AG09319 (cell line): ENCODE results near the gene LOXHD1.

Experiments
- DNase-seq: peaks from one replicate; pipeline ENCODE4 v3.0.0-alpha.2; 2010; ENCODE audit warnings: low read depth; ENCODE audit errors: extremely low read depth
- TF ChIP-seq, protein P1 (sequence below): IDR thresholded peaks from 2 replicates; pipeline ENCODE4 v1.5.1; 2011; ENCODE audit warnings: low read depth, mild to moderate bottlenecking, inconsistent platforms, low read length, moderate library complexity

LOXHD1 gene

DNA sequence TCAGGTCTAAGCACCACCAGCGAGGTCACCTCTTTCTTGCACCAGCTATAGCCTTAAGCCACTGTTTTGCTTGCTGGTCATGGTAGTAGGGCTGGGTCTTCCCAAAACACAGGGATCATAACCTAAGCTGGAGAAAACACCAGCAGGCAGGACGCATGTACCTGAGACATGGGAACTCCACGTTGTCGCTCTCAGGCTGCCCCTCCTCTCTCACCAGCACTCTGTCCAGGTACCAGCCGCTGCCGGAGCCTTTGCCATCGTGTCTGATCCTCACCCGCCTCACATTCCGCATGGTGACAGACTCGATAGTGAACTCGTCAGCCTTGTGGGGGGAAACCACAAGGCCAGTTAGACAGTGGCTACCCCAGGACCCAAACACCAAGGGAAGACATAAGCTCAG lies 79.5 kb downstream of the LOXHD1 start:
- TF ChIP-seq, protein P1, sequence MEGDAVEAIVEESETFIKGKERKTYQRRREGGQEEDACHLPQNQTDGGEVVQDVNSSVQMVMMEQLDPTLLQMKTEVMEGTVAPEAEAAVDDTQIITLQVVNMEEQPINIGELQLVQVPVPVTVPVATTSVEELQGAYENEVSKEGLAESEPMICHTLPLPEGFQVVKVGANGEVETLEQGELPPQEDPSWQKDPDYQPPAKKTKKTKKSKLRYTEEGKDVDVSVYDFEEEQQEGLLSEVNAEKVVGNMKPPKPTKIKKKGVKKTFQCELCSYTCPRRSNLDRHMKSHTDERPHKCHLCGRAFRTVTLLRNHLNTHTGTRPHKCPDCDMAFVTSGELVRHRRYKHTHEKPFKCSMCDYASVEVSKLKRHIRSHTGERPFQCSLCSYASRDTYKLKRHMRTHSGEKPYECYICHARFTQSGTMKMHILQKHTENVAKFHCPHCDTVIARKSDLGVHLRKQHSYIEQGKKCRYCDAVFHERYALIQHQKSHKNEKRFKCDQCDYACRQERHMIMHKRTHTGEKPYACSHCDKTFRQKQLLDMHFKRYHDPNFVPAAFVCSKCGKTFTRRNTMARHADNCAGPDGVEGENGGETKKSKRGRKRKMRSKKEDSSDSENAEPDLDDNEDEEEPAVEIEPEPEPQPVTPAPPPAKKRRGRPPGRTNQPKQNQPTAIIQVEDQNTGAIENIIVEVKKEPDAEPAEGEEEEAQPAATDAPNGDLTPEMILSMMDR: no peak
- no peak for DNase-seq

DNA sequence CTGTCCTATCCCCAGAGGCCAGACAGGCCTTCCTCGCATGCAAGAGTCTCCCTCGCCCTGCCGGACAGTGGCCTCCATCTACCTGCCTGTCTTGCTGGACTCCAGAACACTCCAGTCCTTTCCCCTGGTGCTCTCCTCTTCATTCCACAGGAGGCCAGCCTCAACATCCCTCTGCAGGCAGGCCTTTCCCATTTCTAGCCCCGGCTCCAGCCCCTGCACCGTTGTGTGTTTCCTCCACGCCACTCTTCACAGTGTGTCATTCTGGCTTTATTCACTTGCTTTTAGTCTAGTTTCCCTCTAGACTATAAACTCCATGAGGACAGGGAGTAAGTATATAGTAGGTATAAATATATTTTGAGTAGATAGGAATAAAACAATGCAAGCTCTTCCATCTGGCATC lies 81.2 kb downstream of the LOXHD1 start:
- TF ChIP-seq, protein P1: no peak
- DNase-seq: no peak

DNA sequence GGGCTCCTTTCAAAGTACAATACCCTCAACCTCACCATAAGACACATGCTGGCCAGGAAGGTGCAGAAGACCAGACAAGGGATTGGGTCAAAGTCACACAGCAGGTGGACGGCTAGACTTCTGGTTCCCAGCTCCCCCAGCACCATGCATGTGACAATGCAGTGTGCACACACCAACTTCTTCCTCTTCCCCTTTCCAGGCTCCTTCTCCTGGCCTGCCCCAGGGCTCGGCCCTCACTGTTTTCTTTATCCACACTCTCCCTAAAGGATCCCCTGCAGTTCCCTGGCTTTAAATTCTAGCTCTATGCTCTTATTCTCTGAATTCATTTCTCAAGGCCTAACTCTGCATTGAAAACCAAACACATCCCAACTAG lies 82.3 kb downstream of the LOXHD1 start:
- TF ChIP-seq, protein P1: no peak
- DNase-seq: no peak

DNA sequence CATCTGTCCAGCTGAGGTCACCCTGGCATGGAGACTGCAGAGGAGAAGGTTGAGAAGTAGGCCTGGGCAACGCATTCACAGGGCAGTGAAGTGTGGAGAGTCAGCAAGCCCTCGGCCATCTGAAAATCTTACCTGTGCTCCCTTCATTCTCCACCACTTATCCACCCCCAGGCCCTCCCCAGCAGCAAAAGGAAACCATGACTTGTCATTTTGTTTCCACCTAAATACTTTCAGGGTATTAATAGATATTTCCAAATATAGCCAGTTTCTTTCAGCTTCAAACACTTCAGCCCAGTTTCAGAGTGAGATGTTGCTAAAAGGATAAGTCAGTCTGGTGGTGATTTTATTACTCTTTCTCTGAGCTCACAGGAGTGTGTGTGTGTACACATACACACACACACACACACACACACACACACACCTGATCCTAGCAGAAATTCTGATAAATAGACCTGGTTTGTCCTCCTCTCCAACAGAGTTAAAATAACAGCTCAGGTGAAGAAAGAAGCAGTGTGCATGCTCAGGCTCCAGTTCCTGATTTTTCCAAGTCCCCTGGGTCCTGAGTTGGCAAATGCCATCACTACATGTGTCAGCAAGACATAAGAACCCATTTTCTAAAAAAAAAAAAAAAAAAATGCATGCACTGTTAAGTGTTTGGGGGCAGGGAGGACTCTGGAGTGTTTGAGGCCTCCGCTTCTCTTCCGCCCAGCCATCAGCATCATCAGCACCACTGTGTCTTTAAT lies 82.8 kb downstream of the LOXHD1 start:
- DNase-seq: no peak
- TF ChIP-seq, protein P1: no peak

DNA sequence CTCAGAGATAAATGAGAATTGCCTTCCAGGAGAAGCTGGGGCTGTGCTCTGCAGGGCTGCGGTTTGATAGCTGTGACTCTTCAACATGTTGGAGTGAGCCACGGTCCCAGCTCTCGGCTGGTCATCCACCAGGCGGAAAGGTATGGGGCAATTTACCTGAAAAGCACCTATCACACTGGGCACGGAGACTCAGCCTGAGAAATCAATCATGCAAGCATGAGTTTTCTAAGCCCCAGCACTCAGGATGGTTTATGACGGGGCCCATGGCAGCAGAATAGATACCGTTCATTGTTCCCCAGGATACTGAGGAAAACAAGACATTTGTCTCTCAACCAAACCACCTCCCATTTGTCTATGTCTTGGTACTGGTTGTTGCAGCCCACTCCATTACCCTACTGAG lies 83.9 kb downstream of the LOXHD1 start:
- TF ChIP-seq, protein P1: no peak
- no peak for DNase-seq

DNA sequence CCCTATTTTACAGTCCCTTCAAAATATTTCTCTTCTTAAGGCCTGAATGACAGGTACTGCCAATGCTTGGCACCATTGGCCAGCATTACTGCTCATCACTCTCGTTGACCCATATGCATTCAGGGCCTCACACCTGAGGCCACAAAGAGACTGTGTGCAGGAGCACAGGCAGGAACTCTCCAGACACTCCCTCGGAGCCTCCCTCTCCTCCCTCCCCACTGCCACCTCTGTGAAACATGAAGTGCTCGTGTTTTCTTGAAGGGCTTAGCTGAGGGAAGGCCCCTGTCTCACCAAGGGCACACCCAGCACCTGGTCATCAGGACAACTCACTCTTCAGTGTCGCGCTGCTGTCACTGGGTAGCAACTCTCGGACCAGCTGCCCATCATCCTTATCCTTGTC lies 85.3 kb downstream of the LOXHD1 start:
- TF ChIP-seq, protein P1: no peak
- DNase-seq: no peak

DNA sequence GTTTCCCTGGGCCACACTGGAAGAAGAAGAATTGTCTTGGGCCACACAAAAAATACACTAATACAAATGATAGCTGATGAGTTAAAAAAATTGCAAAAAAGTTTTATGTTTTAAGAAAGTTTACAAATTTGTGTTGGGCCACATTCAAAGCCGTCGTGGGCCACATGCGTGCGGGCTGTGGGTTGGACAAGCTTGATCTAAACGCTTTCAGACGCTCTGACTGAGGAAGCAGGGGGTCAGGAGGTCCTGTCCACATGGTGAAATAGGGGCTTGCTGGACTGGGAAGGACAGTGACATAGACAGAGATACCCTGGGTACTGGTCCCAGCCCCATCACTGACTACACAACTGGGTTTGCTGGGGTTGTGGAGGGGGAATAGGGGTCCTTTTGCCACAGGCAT lies 86.4 kb downstream of the LOXHD1 start:
- TF ChIP-seq, protein P1: no peak
- DNase-seq: no peak
